Vagina (tissue), 2 donors: ENCODE data around the gene USP32.

Experiments
- POLR2A ChIP-seq, 2 donors: fragments of 450-650 bp; IDR thresholded peaks; one replicate each; pipeline ENCODE4 v1.6.1; 2017; ENCODE audit warnings: antibody characterized with exemption in 2 of 2, mild to moderate bottlenecking in 2 of 2, moderate library complexity in 2 of 2
- TF ChIP-seq, protein P1 (sequence below), 3 experiments: fragments of 450-650 bp in 2 of 3; fragments of 200-600 bp in 1 of 3; sonication (generic) in 1 of 3; IDR thresholded peaks; one replicate each; pipeline ENCODE4 v1.5.1; 2017 to 2019; ENCODE audit warnings: antibody characterized with exemption in 3 of 3, mild to moderate bottlenecking in 2 of 3, moderate library complexity in 2 of 3

DNA sequence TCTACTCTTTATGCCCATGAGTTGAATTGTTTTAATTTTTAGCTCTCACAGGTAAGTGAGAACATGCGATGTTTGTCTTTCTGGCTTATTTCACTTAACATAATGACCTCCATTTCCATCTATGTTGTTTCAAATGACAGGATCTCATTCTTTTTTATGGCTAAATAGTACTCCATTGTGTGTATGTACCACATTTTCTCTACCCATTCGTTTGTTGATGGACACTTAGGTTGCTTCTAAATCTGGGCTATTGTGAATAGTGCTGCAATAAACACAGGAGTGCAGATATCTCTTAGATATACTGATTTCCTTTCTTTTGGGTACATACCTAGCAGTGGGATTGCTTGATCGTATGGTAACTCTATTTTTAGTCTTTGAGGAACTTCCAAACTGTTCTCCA, 261.5 kb downstream of the USP32 start:
- TF ChIP-seq, protein P1, sequence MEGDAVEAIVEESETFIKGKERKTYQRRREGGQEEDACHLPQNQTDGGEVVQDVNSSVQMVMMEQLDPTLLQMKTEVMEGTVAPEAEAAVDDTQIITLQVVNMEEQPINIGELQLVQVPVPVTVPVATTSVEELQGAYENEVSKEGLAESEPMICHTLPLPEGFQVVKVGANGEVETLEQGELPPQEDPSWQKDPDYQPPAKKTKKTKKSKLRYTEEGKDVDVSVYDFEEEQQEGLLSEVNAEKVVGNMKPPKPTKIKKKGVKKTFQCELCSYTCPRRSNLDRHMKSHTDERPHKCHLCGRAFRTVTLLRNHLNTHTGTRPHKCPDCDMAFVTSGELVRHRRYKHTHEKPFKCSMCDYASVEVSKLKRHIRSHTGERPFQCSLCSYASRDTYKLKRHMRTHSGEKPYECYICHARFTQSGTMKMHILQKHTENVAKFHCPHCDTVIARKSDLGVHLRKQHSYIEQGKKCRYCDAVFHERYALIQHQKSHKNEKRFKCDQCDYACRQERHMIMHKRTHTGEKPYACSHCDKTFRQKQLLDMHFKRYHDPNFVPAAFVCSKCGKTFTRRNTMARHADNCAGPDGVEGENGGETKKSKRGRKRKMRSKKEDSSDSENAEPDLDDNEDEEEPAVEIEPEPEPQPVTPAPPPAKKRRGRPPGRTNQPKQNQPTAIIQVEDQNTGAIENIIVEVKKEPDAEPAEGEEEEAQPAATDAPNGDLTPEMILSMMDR (IDR thresholded peaks at IDR 0.05) = no peak
- no peak for TF ChIP-seq POLR2A (IDR thresholded peaks at IDR 0.05)
